D721Med (cell line): ENCODE measurements around the gene VASN.

ENCODE experiments used
- DNase-seq: peaks from one replicate; pipeline ENCODE4 v3.0.0; 2011; ENCODE audit warnings: low spot score; ENCODE audit not compliant: insufficient read length
- FAIRE-seq: peaks from 2 replicates; lab custom pipeline; 2011; peaks lifted over from hg19 to GRCh38; lab: Jason Lieb, UNC
- CTCF ChIP-seq: IDR thresholded peaks from 2 replicates; pipeline ENCODE4 v1.5.1; 2012; ENCODE audit warnings: mild to moderate bottlenecking, control low read depth; ENCODE audit not compliant: insufficient read depth; ENCODE audit errors: missing control alignments

Gene VASN

GRCh38 chr16:4381935-4382794 is 10.5 kb downstream of the VASN start:
- FAIRE-seq (no peak), DNase-seq (no peak)
- TF ChIP-seq CTCF = no peak

GRCh38 chr16:4382795-4383357 is 11.2 kb downstream of the VASN start:
- TF ChIP-seq CTCF = no peak
- FAIRE-seq (no peak), DNase-seq (no peak)

- FAIRE-seq = no peak
- no peak for TF ChIP-seq CTCF
- DNase-seq = no peak
These were observed 12.2 kb downstream of the VASN start for GRCh38 chr16:4383591-4384444.

- no peak for FAIRE-seq
- no peak for TF ChIP-seq CTCF
- no peak for DNase-seq
These were observed 12.9 kb downstream of the VASN start for GRCh38 chr16:4384509-4384942.

GRCh38 chr16:4385066-4385788 is 13.6 kb downstream of the VASN start:
- no peak for TF ChIP-seq CTCF
- DNase-seq (no peak), FAIRE-seq (no peak)

GRCh38 chr16:4385789-4386450 is 14.3 kb downstream of the VASN start:
- no peak for FAIRE-seq
- DNase-seq = no peak
- no peak for TF ChIP-seq CTCF
